Thymus (tissue), 14 donors: Measurements from ENCODE around the gene PICK1. TPM values are rescaled to one million over a fixed set of nuclear protein-coding genes. Genes with fewer than 3 reads are reported as not detected.

Experiments used
- DNase-seq, 9 donors: peaks; one replicate each; pipeline ENCODE4 v3.0.0-alpha.2; 2013; ENCODE audit warnings: low spot score in 9 of 9, low read depth in 6 of 9, missing footprints in 1 of 9
- H3K27ac ChIP-seq, 2 donors: one replicate each; pipeline ENCODE4 v1.5.1; 2013; ENCODE audit warnings: control low read depth in 1 of 2, low read depth in 1 of 2, low read length in 1 of 2, mild to moderate bottlenecking in 1 of 2, moderate library complexity in 1 of 2
- H3K27me3 ChIP-seq, 2 donors: one replicate each; pipeline ENCODE4 v1.5.1; 2013; ENCODE audit warnings: low read length in 1 of 2; ENCODE audit not compliant: control insufficient read depth in 2 of 2, insufficient read depth in 1 of 2
- H3K36me3 ChIP-seq, 2 donors: one replicate each; pipeline ENCODE4 v1.5.1; 2013; ENCODE audit warnings: low read length in 1 of 2, mild to moderate bottlenecking in 1 of 2, moderate library complexity in 1 of 2; ENCODE audit not compliant: control insufficient read depth in 2 of 2, insufficient read depth in 2 of 2
- H3K4me1 ChIP-seq, 2 donors: one replicate each; pipeline ENCODE4 v1.5.1; 2013; ENCODE audit warnings: low read length in 2 of 2; ENCODE audit not compliant: control insufficient read depth in 2 of 2, insufficient read depth in 2 of 2
- H3K4me3 ChIP-seq, 2 donors: one replicate each; pipeline ENCODE4 v1.5.1; 2013; ENCODE audit warnings: low read length in 2 of 2, control low read depth in 1 of 2, mild to moderate bottlenecking in 1 of 2
- H3K9me3 ChIP-seq, 2 donors: one replicate each; pipeline ENCODE4 v1.5.1; 2013; ENCODE audit warnings: low read length in 1 of 2, mild to moderate bottlenecking in 1 of 2; ENCODE audit not compliant: control insufficient read depth in 2 of 2, insufficient read depth in 1 of 2
- WGBS: extraction: QIAGEN DNeasy Blood & Tissue Kit; methylation state at CpG from one replicate; pipeline ENCODE4 v1.1.7; 2013; 5-methylcytosine and 5-hydroxymethylcytosine counted together
- long read RNA-seq, 10 donors: transcript quantifications; one replicate each; lab custom pipeline, GENCODE V29; 2026
- polyA plus RNA-seq: library from polyadenylated mRNA; stranded (reverse); fragments of 200-250 nt; gene quantifications from one replicate; pipeline ENCODE4 v1.2.3, GENCODE V29; 2013
- total RNA-seq: library from RNA; stranded (reverse); fragments of 120-200 nt; gene quantifications from one replicate; pipeline ENCODE4 v1.2.4, GENCODE V29; 2013
- donor health status: healthy.

PICK1 gene
- 11.2 TPM for total RNA-seq
- 24.1 TPM for polyA plus RNA-seq
- long read RNA-seq, donor 1 = 0 reads
- long read RNA-seq, donor 2, partial matches to known transcripts = 0 of 4 reads
- long read RNA-seq, donor 2, other reads (novel, unspliced or antisense) = 0 of 4 reads
- long read RNA-seq, donor 3, partial matches to known transcripts = 6 of 10 reads
- long read RNA-seq, donor 3, other reads (novel, unspliced or antisense) = 0 of 10 reads
- long read RNA-seq, donor 4, partial matches to known transcripts = 0 of 2 reads
- long read RNA-seq, donor 4, other reads (novel, unspliced or antisense) = 0 of 2 reads
- long read RNA-seq, donor 5, partial matches to known transcripts = 0 of 2 reads
- long read RNA-seq, donor 5, other reads (novel, unspliced or antisense) = 0 of 2 reads
- long read RNA-seq, donor 6, partial matches to known transcripts = 0 of 1 reads
- long read RNA-seq, donor 6, other reads (novel, unspliced or antisense) = 0 of 1 reads
- long read RNA-seq, donor 7, partial matches to known transcripts = 0 of 1 reads
- long read RNA-seq, donor 7, other reads (novel, unspliced or antisense) = 0 of 1 reads
- long read RNA-seq, donor 8, partial matches to known transcripts = 0 of 1 reads
- long read RNA-seq, donor 8, other reads (novel, unspliced or antisense) = 0 of 1 reads
- long read RNA-seq, donor 9, partial matches to known transcripts = 0 of 3 reads
- long read RNA-seq, donor 9, other reads (novel, unspliced or antisense) = 0 of 3 reads
- long read RNA-seq, donor 10 = 0 reads

- peaks cover 0 to 3% of the 10 kb centered on the region in 2 donors for H3K36me3 ChIP-seq
- H3K4me1 ChIP-seq = peaks cover 2 to 26% of the 10 kb centered on the region in 2 donors
- peak; percentile 45 to 83 (median 53) for DNase-seq
- H3K4me3 ChIP-seq = peak within 1 kb of the TSS; percentile 68 to 69
- peaks cover 0 to 4% of the 10 kb centered on the region in 2 donors for H3K27me3 ChIP-seq
- 4% methylated on average over 47 of the region's 47 CpGs for WGBS
- H3K9me3 ChIP-seq = peaks cover 0 to 5% of the 10 kb centered on the region in 2 donors
- peak within 1 kb of the TSS; percentile 34 to 64 for H3K27ac ChIP-seq
These were observed at the start of gene PICK1 for GRCh38 chr22:38056969-38057891. Gene PICK1 (plus strand): TSS chr22:38057404. CDS start chr22:38057810, 406 bp downstream.

GRCh38 chr22:38009000-38009806 is 48.0 kb upstream of the PICK1 start:
- peaks cover 0 to under 1% of the 10 kb centered on the region in 2 donors for H3K9me3 ChIP-seq
- H3K4me1 ChIP-seq = no peaks in the 10 kb centered on the region
- H3K4me3 ChIP-seq = no peak overlapping the region
- no peaks in the 10 kb centered on the region for H3K27me3 ChIP-seq
- WGBS = 76% methylated on average over 14 of the region's 14 CpGs
- no peaks in the 10 kb centered on the region for H3K36me3 ChIP-seq
- no peak for DNase-seq
- no peak overlapping the region for H3K27ac ChIP-seq

- no peak for DNase-seq
- peaks cover 0 to 3% of the 10 kb centered on the region in 2 donors for H3K4me1 ChIP-seq
- peaks cover 0 to 4% of the 10 kb centered on the region in 2 donors for H3K9me3 ChIP-seq
- H3K4me3 ChIP-seq = no peak overlapping the region
- WGBS = 97% methylated on average over 7 of the region's 7 CpGs
- no peaks in the 10 kb centered on the region for H3K27me3 ChIP-seq
- no peaks in the 10 kb centered on the region for H3K36me3 ChIP-seq
- H3K27ac ChIP-seq = no peak overlapping the region
These were observed 44.6 kb upstream of the PICK1 start for GRCh38 chr22:38012604-38013072.

- Histone ChIP-seq H3K27ac (no peak overlapping the region), H3K4me3 (no peak overlapping the region), H3K27me3 (no peaks in the 10 kb centered on the region), H3K9me3 (peaks cover 0 to 4% of the 10 kb centered on the region in 2 donors), H3K4me1 (peaks cover 0 to 4% of the 10 kb centered on the region in 2 donors), H3K36me3 (no peaks in the 10 kb centered on the region)
- WGBS = 97% methylated on average over 1 of the region's 1 CpG
- DNase-seq = no peak
These were observed 43.1 kb upstream of the PICK1 start for GRCh38 chr22:38014083-38014482.

- WGBS = 93% methylated on average over 33 of the region's 33 CpGs
These were observed 40.7 kb upstream of the PICK1 start for GRCh38 chr22:38016182-38017151.

GRCh38 chr22:38017272-38017920 is 39.8 kb upstream of the PICK1 start:
- no peak overlapping the region for H3K27ac ChIP-seq
- no peaks in the 10 kb centered on the region for H3K27me3 ChIP-seq
- H3K36me3 ChIP-seq = no peaks in the 10 kb centered on the region
- no peak overlapping the region for H3K4me3 ChIP-seq
- H3K4me1 ChIP-seq = peaks cover 0 to 6% of the 10 kb centered on the region in 2 donors
- no peak for DNase-seq
- H3K9me3 ChIP-seq = peaks cover 0 to 4% of the 10 kb centered on the region in 2 donors
- WGBS = 71% methylated on average over 7 of the region's 7 CpGs

More at GRCh38 chr22:38016182-38017151, 40.7 kb upstream of the PICK1 start:
- H3K9me3 ChIP-seq = peaks cover 0 to 4% of the 10 kb centered on the region in 2 donors
- H3K27ac ChIP-seq = no peak overlapping the region
- H3K36me3 ChIP-seq = no peaks in the 10 kb centered on the region
- H3K4me3 ChIP-seq = no peak overlapping the region
- H3K27me3 ChIP-seq = no peaks in the 10 kb centered on the region
- H3K4me1 ChIP-seq = peaks cover 0 to 6% of the 10 kb centered on the region in 2 donors
- DNase-seq = no peak
